ENCODE data around the gene ABCC5. TPM values are rescaled to one million over a fixed set of nuclear protein-coding genes. Genes with fewer than 3 reads are reported as not detected.

The ABCC5 gene
- total RNA-seq, 1 donor from 2014 or later: 48.2 TPM

DNA sequence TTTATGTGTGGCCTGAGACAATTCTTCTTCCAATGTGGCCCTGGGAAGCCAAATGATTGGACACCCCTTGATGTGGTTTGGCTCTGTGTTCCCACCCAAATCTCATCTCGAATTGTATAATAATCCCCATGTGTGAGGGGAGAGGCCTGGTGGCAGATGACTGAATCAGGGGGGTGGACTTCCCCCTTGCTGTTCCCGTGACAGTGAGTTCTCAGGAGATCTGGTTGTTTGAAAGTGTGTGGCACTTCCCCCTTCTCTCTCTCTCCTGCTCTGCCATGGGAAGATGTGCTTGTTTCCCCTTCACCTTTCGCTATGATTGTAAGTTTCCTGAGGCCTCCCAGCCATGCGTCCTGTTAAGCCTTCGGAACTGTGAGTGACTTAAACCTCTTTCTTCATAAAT lies 72.9 kb downstream of the ABCC5 start:
- ATAC-seq (no peak), DNase-seq (ENCODE audit: missing footprints) (no peak)
- intact Hi-C loops (cut with DNase I): no loop called here

DNA sequence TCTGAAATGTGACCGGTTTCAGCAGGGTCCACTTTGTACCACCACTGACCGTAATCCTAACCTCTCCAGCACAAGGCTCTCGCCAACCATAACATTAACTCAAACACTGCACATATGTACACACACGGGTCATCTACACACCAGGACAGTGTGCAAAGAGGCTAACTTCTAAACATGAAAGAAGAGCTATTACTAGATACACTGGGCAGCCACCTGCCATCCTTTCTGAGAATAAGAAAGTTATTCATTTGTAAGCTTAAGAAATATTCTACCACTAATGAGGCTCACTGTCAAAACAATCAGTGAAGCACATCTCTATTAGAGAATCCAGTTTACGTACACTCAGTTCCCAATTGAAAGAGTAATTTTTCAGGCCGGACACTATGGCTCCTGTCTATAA lies 73.9 kb downstream of the ABCC5 start:
- intact Hi-C loops (cut with DNase I): no loop called here
- DNase-seq (ENCODE audit: missing footprints): no peak
- no peak for ATAC-seq

DNA sequence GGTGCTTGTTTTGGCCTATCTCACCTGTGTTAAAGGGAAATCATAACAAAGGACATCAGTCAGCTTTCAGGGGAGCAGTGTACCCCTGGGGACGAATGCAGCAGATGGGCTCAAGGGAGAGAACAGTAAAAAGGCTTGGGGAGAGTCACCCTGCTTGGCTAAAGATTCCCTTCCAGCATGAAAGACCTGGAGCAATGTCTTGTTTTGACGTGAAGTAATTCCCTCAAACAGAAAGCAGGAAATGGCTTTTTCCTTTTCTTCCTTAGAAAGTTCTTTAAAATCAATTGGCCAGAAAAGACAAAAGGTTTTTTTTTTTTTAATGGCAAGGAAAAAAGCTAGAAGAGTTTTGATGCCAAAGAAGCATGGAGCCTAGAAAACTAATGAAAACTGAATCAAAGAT lies 76.5 kb downstream of the ABCC5 start:
- ATAC-seq (no peak), DNase-seq (ENCODE audit: missing footprints) (no peak)
- intact Hi-C loops (cut with DNase I): no loop called here

DNA sequence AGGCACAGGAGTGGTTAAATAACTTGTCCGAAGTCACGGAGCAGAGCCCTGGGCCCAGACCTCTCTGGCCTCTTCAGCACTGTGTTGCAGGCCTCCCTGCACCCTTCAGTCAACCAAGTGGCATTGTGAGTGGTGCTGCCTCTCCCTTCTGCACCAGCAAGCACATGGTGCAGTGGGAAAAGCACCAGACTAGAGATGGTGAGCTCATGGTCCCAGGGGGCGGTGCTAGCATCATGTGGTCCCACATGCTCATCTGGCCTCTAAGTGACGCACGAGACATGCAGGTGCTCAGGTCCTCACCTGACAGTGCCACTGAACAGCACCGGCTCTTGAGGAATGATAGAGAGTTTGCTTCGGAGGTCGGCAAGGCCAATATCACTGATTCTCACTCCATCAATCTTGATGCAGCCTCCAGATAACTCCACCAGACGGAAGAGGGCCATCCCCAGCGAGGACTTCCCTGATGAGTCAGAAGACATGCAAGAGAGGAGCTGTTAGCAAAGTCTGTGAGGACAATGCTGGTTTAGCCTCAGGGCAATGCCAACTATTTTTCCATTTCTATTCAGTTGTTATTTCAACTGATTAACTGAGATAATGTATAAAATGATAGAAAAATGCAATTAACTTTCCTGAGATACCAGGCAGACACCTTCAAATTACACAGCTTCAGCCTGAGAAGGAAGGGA lies 79.9 kb downstream of the ABCC5 start:
- ATAC-seq (no peak), DNase-seq (ENCODE audit: missing footprints) (no peak)
- intact Hi-C loops (cut with DNase I): no loop called here

DNA sequence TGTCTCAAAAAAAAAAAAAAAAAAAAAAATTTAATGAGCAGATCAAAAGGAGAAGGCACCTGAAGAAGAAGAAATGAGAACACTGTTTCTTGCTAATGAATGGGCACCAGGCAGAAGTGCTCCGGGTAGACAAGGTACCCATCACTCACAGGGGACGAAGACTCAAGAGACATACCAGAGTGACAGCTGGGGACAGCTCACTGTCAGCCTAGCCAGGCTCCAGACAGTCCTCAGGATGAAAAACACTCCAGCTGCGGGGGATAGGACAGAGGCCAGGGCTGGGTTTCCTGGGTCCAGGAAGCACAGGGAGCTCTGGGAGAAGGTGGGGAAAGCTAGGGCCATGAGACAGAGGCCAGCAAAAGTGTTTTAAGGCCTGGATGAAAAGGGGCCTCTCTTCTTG lies 84.5 kb downstream of the ABCC5 start:
- intact Hi-C loops (cut with DNase I): no loop called here
- DNase-seq (ENCODE audit: missing footprints) (no peak), ATAC-seq (peak; percentile 50)

DNA sequence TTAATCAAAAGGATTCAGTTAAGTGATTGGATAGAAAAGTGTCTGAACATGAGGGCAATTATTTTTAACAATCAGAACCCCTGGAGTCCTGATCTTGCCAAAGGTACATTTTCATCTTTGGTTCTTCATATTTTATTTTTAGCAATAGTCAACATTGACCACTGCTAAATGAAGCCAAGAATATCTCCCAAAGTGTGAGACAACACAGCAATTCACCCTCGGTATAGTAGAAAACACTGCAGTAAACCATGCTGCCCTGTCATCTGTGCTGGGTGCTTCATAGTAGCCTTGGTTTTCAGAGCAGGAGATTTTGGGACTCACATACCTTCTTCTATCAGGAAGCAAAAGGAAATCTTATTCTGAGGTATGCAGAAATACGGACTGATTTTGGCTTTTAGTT lies 85.8 kb downstream of the ABCC5 start:
- intact Hi-C loops (cut with DNase I): no loop called here
- ATAC-seq (no peak), DNase-seq (ENCODE audit: missing footprints) (no peak)

DNA sequence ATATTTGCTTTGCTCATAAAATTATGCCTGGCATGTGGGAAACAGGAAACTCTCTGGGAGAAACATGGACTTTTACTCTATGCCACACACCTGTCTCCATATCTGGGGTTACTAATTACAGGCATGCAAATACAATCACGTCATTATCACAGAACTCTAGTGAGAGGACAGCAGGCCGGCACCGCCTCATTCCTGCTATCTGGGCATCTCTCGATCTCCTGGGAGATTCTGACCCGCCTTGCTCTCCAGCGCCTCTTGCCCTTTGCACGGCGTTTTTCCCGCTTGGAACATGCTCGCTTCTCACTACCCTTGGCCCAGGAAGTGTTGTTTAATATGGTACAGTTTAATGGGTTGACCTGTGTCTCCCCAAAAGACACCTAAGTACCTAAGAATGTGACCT lies 87.6 kb downstream of the ABCC5 start:
- intact Hi-C loops (cut with DNase I): no loop called here

DNA sequence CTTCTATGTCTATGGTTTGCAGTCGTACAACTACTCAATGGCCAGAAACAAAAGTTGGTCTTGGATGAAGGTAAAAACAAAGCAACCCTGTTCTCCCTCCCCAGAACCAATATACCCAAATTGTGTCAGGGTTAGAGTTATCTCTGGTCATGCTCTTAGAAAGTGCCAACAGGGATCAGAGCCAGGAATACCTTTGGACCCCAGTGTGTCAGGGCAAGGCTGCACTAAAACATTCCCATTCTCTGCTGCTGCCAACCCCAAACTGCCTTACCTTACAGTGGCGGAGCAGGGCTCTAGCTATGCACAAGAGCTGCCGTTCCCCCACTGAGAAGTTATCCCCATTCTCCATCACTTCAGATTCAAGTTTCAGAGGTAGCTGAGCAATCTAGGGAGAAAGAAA lies 90.6 kb downstream of the ABCC5 start:
- DNase-seq (ENCODE audit: missing footprints) (no peak), ATAC-seq (no peak)
- intact Hi-C loops (cut with DNase I): no loop called here

More for the DNA sequence above, 87.6 kb downstream of the ABCC5 start:
- no peak for ATAC-seq
- DNase-seq (ENCODE audit: missing footprints): no peak

DNA sequence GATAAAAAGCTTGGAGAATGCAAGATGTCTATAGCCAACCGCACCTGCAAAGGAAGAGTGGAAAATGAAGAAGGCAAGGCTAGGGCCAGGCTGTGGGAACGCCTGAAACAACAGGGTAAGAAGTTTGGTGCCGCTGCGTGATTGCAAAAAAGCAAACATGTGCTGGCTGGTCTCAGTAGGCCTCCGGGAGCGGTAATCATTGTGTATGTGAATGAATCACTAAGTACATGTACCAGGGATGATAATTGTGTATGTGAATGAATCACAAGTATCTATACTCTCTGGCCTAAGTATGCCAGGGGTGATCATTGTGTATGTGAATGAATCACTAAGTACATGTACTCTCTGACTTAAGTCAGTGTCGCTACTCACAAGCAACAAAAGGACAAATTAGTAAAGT lies 92.7 kb downstream of the ABCC5 start:
- no peak for ATAC-seq
- intact Hi-C loops (cut with DNase I): no loop called here
- DNase-seq (ENCODE audit: missing footprints): no peak

DNA sequence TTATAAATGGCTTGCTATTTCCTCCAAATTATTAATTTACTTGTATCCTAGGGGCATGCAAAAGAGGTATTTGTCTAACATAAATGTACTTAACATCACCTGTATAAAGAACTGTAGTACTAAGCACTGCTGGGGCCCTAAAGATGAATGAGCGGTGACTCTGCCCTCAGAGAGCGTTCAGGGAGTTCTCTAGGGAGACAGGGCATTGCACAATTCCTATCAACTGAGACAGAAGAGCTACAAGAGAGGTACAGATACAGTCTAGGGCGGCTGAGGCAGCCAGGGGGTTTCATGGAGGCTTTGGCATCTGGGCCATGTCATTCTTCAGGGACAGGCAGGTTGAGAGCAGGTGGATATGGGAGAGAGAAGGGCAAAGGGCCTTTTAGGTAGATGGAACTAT lies 93.1 kb downstream of the ABCC5 start:
- ATAC-seq: no peak
- DNase-seq (ENCODE audit: missing footprints): no peak
- intact Hi-C loops (cut with DNase I): no loop called here

DNA sequence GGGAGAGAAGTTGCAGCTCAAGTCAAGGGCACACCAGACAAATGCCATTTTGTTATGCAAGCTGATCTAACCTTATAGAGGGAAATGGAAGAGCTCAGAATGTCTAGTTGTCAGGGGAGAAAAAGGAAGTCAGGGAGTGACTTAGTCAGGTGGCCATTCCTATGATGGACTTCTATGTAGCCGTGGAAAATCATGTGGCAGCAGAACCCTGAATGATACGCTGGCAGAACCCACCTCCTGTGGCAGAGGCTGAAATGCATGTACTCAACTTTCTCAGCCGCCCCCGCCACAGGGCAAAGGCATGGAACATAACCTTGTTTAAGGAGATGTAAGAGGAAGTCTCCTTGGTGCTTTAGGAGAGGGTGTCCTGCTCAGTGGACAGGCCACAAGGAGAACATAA lies 95.3 kb downstream of the ABCC5 start:
- intact Hi-C loops (cut with DNase I): no loop called here
- DNase-seq (ENCODE audit: missing footprints) (no peak), ATAC-seq (no peak)

DNA sequence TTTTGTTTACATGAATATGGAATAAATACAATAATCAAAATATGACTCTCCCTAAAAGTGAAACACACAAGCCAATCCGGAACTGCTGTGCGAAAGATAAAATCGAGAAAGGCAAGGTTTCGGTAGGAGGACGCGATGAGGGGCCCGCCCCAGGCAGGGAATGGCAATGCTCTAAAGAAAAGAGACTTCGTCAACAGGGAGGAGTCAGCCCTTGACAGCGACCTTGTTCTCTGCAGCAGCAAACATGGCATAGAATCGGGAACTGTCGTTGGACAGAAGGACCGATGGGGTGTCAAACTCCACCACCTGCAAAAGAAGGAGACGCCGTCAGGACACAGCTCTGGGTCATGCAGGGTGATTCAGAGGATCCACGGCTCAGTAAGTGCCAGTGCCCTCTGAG lies 96.6 kb downstream of the ABCC5 start:
- intact Hi-C loops (cut with DNase I): no loop called here
- ATAC-seq (no peak), DNase-seq (ENCODE audit: missing footprints) (no peak)

DNA sequence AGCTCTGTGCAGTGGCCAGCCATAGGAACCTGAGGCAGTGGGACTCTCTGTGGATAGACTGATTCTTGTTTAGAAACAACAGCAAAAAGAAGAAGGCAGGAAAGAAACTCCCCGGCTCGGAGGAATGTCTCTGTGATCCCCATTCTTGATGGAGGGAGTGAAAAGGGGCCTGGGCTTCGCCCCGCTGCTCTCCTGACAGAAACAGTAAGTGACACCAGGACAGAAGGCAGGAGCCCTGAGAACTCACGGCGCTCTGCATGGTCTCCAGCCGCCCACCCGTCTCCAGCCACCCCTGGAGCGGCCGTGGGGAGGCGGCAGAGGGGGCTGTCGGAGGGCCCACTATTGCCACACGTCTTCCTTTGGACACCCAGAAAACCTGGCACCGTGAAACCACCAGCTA lies 97.3 kb downstream of the ABCC5 start:
- intact Hi-C loops (cut with DNase I): no loop called here
- DNase-seq (ENCODE audit: missing footprints) (no peak), ATAC-seq (no peak)

DNA sequence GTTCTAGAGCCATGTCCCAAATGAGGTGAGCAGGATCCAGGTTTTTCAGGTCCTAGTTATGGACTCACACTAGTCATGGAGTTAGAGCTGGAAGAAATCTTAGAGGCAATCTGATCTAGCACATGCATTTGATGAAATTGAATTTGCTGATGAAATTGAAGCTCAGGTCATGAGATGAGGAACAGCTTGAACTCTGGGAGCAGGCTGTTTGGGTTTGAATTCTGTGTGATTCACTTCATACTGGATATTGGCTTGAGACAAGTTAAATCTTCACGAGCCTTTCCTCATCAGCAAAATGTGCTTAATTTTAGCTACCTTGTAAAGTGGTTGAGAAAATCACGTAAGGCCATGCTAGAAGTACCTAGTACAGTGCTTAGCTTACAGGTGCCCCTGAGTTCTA lies 99.5 kb downstream of the ABCC5 start:
- DNase-seq (ENCODE audit: missing footprints): no peak
- intact Hi-C loops (cut with DNase I): no loop called here
- ATAC-seq: no peak

DNA sequence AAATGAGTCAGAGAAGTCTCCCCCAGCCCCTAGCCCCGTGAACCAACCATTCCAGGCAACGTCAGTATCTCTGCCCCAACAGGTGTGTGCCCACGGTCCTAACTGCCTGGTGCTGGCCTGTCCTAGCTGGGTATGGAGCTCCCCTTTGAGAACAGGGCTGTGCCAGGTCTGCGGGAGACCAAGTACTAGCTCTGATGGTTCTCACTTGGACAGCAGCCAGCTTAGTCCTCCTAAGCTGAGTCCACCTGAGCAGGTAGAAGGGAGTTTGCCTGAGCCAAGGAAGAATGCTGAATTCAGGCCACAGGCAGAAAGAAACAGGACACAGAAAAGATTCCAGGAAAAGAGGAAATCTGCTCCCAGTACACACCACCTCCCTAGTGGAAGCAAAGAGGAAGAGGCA lies 99.9 kb downstream of the ABCC5 start:
- no peak for DNase-seq (ENCODE audit: missing footprints)
- ATAC-seq: no peak
- intact Hi-C loops (cut with DNase I): no loop called here

DNA sequence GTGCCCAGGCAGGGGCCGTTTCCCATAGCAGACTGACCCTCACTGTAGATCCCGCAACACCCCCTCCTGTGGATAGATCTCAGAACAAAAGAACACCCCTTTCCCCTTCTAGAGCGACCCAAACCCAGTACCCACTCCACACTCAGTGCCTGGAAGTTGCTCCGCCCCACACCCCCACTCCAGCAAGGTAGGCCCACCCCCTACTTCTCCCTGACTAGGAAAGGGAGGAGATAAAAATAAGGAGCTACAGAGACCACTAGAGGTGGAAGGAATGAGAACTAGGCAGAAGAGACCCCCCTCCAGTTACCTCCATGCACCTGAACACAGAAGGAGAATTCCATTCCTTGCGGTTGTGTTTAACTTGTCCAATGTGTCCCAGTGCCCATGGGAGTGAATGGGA lies 102.8 kb downstream of the ABCC5 start:
- intact Hi-C loops (cut with DNase I): no loop called here
- ATAC-seq (no peak), DNase-seq (ENCODE audit: missing footprints) (no peak)

DNA sequence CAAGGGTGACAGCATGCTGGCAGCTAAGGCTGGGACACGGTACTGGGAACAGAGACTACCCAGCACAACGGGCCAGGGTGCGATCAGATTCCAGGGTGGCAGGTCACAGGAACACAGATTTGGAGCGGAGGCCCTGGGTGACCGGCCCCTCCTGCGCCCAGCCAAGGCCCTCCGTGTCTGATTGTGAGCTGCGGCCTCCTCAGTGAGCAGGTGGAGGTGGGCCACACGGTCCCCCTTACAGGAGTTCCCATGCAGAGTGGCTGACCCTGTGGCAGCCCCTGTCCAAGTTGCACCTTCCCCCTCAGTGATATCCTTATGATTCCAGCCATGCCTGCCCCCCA lies 104.1 kb downstream of the ABCC5 start:
- intact Hi-C loops (cut with DNase I): no loop called here
- DNase-seq (ENCODE audit: missing footprints) (no peak), ATAC-seq (no peak)

DNA sequence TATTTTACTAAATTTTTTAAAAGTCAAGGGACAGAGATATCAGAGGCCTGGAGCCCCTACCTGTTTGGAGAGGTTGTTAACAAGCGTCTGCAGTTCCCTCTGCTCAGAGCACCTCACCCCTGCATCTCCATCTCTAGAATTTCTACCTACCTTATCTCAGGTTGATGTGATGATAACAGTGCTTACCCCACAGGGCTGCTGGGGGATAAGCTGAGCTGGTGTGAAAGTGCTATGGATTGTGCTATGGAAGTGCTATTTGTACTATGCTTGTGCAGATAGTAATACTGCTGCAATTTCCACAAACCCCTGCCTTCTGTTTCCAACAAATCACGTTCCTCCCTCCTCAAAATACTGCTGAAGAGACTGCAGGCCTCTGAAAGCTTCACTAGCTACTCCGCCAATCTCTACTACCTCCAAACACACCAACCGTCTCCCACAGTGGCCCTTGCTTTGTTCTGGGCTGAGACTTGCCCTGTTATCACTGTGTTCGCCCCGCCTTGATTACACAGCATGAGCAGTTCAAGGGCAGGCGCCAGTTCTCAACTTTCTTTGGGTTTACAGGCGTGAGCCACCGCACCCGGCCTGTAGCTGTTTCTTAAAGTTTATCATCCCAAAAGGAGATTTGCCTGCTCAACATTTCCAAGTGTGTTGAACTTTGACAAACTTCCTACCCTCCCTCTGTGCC lies 104.6 kb downstream of the ABCC5 start:
- ATAC-seq (no peak), DNase-seq (ENCODE audit: missing footprints) (no peak)
- intact Hi-C loops (cut with DNase I): no loop called here

DNA sequence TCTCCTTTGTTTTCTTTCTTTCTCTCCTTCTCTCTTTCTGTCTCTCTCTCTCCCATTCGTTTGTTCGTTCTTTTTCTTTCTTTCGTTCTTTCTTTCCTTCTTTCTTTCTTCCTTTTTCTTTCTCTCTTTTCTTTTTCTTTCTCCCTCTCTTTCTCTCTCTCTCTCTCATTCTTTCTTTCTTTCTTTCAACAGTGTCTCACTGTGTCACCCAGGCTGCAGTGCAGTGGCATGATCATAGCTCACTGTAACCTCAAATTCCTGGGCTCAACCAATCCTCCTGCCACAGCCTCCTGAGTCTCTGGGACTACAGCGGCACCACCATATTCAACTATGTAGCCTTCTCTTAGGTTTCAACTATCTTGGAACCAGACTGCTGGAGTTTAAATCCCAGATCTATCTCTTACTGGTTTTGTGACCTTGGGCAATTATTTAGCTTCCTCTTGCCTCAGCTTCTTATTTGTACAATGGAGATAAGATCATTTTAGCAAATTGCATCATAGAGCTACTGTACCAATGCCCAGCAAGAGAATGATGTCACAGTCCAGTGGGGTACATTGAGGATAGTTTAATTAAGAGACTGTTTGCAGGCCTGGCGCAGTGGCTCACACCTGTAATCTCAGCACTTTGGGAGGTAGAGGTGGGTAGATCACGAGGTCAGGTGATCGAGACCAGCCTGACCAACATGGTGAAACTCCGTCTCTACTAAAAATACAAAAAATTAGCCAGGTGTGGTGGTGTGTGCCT lies 105.7 kb downstream of the ABCC5 start:
- no peak for ATAC-seq
- intact Hi-C loops (cut with DNase I): no loop called here

DNA sequence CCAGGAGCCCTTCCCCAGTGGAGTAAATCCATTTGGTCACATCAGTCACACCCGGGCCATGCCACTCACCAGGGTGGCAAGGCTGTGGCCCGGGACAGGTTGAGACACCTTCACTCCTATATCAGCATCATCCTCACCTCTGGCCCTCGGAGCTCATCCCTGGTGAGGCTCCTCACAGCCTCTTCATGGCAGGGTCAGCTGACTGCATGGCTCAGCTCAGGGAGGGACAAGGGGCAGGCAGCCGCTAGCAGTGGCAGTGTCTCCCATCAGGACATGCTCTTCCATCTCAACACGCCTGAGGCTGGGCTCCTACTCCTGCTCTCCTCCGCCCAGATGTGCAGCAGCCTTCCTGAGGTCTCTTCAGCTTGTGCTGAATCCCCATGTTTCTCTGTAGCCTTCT lies 106.6 kb downstream of the ABCC5 start:
- intact Hi-C loops (cut with DNase I): no loop called here
- ATAC-seq: no peak

More for the DNA sequence above, 105.7 kb downstream of the ABCC5 start:
- no peak for DNase-seq (ENCODE audit: missing footprints)

More for the DNA sequence above, 106.6 kb downstream of the ABCC5 start:
- DNase-seq (ENCODE audit: missing footprints): no peak

Measured in Right ventricle myocardium inferior (tissue), 1 donor.